ENCODE results near the gene PLCB1. TPM values are rescaled to one million over a fixed set of nuclear protein-coding genes. Genes with fewer than 3 reads are reported as not detected.

Gene PLCB1
- total RNA-seq, 2 experiments from 2014 or later, result 6.1 to 6.2 TPM

- H3K4me3 Mint-ChIP-seq, result no peak overlapping the region
- H3K9me3 Mint-ChIP-seq, result no peaks in the 10 kb centered on the region
- peaks cover 2% of the 10 kb centered on the region for H3K27me3 Mint-ChIP-seq
- POLR2A ChIA-PET, result no interaction called here
- H3K36me3 Mint-ChIP-seq, result no peaks in the 10 kb centered on the region
- DNase-seq (no peak), ATAC-seq (ENCODE audit: low read depth) (no peak)
- H3K27ac Mint-ChIP-seq, result no peak overlapping the region
- no peaks in the 10 kb centered on the region for H3K4me1 Mint-ChIP-seq
Measured at GRCh38 chr20:8326899-8327298, 194.8 kb downstream of the PLCB1 start.

GRCh38 chr20:8328189-8328588, 196.1 kb downstream of the PLCB1 start:
- Mint-ChIP-seq H3K4me3 (no peak overlapping the region), H3K9me3 (no peaks in the 10 kb centered on the region), H3K36me3 (no peaks in the 10 kb centered on the region), H3K4me1 (no peaks in the 10 kb centered on the region), H3K27ac (no peak overlapping the region), H3K27me3 (peaks cover 2% of the 10 kb centered on the region)
- POLR2A ChIA-PET, result no interaction called here
- ATAC-seq (ENCODE audit: low read depth), result no peak
- DNase-seq, result no peak

GRCh38 chr20:8330319-8330784, 198.3 kb downstream of the PLCB1 start:
- H3K9me3 Mint-ChIP-seq, result no peaks in the 10 kb centered on the region
- peaks cover 2% of the 10 kb centered on the region for H3K27me3 Mint-ChIP-seq
- no peak for DNase-seq
- H3K36me3 Mint-ChIP-seq, result no peaks in the 10 kb centered on the region
- no peak overlapping the region for H3K27ac Mint-ChIP-seq
- H3K4me1 Mint-ChIP-seq, result no peaks in the 10 kb centered on the region
- POLR2A ChIA-PET, result no interaction called here
- no peak overlapping the region for H3K4me3 Mint-ChIP-seq
- no peak for ATAC-seq (ENCODE audit: low read depth)

- POLR2A ChIA-PET, result no interaction called here
- no peak overlapping the region for H3K4me3 Mint-ChIP-seq
- no peaks in the 10 kb centered on the region for H3K4me1 Mint-ChIP-seq
Measured at GRCh38 chr20:8330785-8331695, 199.0 kb downstream of the PLCB1 start.

GRCh38 chr20:8331740-8332412, 199.8 kb downstream of the PLCB1 start:
- Mint-ChIP-seq H3K4me3 (no peak overlapping the region), H3K36me3 (no peaks in the 10 kb centered on the region), H3K27me3 (peaks cover 2% of the 10 kb centered on the region), H3K9me3 (no peaks in the 10 kb centered on the region), H3K27ac (no peak overlapping the region), H3K4me1 (no peaks in the 10 kb centered on the region)
- DNase-seq (no peak), ATAC-seq (ENCODE audit: low read depth) (no peak)
- POLR2A ChIA-PET, result no interaction called here

More at GRCh38 chr20:8330785-8331695, 199.0 kb downstream of the PLCB1 start:
- peaks cover 2% of the 10 kb centered on the region for H3K27me3 Mint-ChIP-seq
- no peak for DNase-seq
- no peak for ATAC-seq (ENCODE audit: low read depth)
- no peaks in the 10 kb centered on the region for H3K36me3 Mint-ChIP-seq
- no peaks in the 10 kb centered on the region for H3K9me3 Mint-ChIP-seq
- no peak overlapping the region for H3K27ac Mint-ChIP-seq

GRCh38 chr20:8334641-8335040, 202.6 kb downstream of the PLCB1 start:
- POLR2A ChIA-PET, result no interaction called here
- Mint-ChIP-seq H3K4me1 (no peaks in the 10 kb centered on the region), H3K27me3 (no peaks in the 10 kb centered on the region), H3K4me3 (no peak overlapping the region), H3K36me3 (no peaks in the 10 kb centered on the region), H3K27ac (no peak overlapping the region), H3K9me3 (no peaks in the 10 kb centered on the region)
- ATAC-seq (ENCODE audit: low read depth) (no peak), DNase-seq (no peak)

GRCh38 chr20:8335059-8335458, 203.0 kb downstream of the PLCB1 start:
- POLR2A ChIA-PET, result no interaction called here
- H3K4me1 Mint-ChIP-seq, result no peaks in the 10 kb centered on the region
- H3K4me3 Mint-ChIP-seq, result no peak overlapping the region
- H3K9me3 Mint-ChIP-seq, result no peaks in the 10 kb centered on the region
- H3K36me3 Mint-ChIP-seq, result no peaks in the 10 kb centered on the region
- DNase-seq (no peak), ATAC-seq (ENCODE audit: low read depth) (no peak)
- H3K27me3 Mint-ChIP-seq, result no peaks in the 10 kb centered on the region
- no peak overlapping the region for H3K27ac Mint-ChIP-seq

- Mint-ChIP-seq H3K9me3 (no peaks in the 10 kb centered on the region), H3K27ac (no peak overlapping the region), H3K36me3 (no peaks in the 10 kb centered on the region), H3K27me3 (no peaks in the 10 kb centered on the region), H3K4me1 (no peaks in the 10 kb centered on the region), H3K4me3 (no peak overlapping the region)
- POLR2A ChIA-PET, result no interaction called here
- DNase-seq (no peak), ATAC-seq (ENCODE audit: low read depth) (no peak)
Measured at GRCh38 chr20:8335495-8336195, 203.6 kb downstream of the PLCB1 start.

GRCh38 chr20:8339349-8339748, 207.3 kb downstream of the PLCB1 start:
- Mint-ChIP-seq H3K4me3 (no peak overlapping the region), H3K27me3 (no peaks in the 10 kb centered on the region), H3K36me3 (no peaks in the 10 kb centered on the region), H3K27ac (no peak overlapping the region), H3K9me3 (peaks cover 3% of the 10 kb centered on the region), H3K4me1 (no peaks in the 10 kb centered on the region)
- DNase-seq (no peak), ATAC-seq (ENCODE audit: low read depth) (no peak)
- POLR2A ChIA-PET, result no interaction called here

GRCh38 chr20:8342391-8342790, 210.3 kb downstream of the PLCB1 start:
- H3K9me3 Mint-ChIP-seq, result peaks cover 3% of the 10 kb centered on the region
- POLR2A ChIA-PET, result no interaction called here

GRCh38 chr20:8344106-8344505, 212.0 kb downstream of the PLCB1 start:
- no peak overlapping the region for H3K27ac Mint-ChIP-seq
- POLR2A ChIA-PET, result no interaction called here
- ATAC-seq (ENCODE audit: low read depth) (no peak), DNase-seq (no peak)
- H3K27me3 Mint-ChIP-seq, result no peaks in the 10 kb centered on the region
- H3K9me3 Mint-ChIP-seq, result peaks cover 3% of the 10 kb centered on the region
- no peaks in the 10 kb centered on the region for H3K36me3 Mint-ChIP-seq
- no peaks in the 10 kb centered on the region for H3K4me1 Mint-ChIP-seq
- no peak overlapping the region for H3K4me3 Mint-ChIP-seq

More at GRCh38 chr20:8342391-8342790, 210.3 kb downstream of the PLCB1 start:
- H3K27me3 Mint-ChIP-seq, result no peaks in the 10 kb centered on the region
- no peak overlapping the region for H3K27ac Mint-ChIP-seq
- no peaks in the 10 kb centered on the region for H3K4me1 Mint-ChIP-seq
- ATAC-seq (ENCODE audit: low read depth) (no peak), DNase-seq (no peak)
- no peak overlapping the region for H3K4me3 Mint-ChIP-seq
- H3K36me3 Mint-ChIP-seq, result no peaks in the 10 kb centered on the region

- ATAC-seq (ENCODE audit: low read depth) (no peak), DNase-seq (no peak)
- no peak overlapping the region for H3K27ac Mint-ChIP-seq
- no peak overlapping the region for H3K4me3 Mint-ChIP-seq
- H3K9me3 Mint-ChIP-seq, result peaks cover 3% of the 10 kb centered on the region
- POLR2A ChIA-PET, result no interaction called here
- H3K4me1 Mint-ChIP-seq, result no peaks in the 10 kb centered on the region
- no peaks in the 10 kb centered on the region for H3K27me3 Mint-ChIP-seq
- H3K36me3 Mint-ChIP-seq, result no peaks in the 10 kb centered on the region
Measured at GRCh38 chr20:8344631-8345030, 212.6 kb downstream of the PLCB1 start.

GRCh38 chr20:8346700-8347270, 214.7 kb downstream of the PLCB1 start:
- Mint-ChIP-seq H3K36me3 (no peaks in the 10 kb centered on the region), H3K27ac (no peak overlapping the region), H3K9me3 (no peaks in the 10 kb centered on the region)

More at GRCh38 chr20:8346700-8347270, 214.7 kb downstream of the PLCB1 start:
- ATAC-seq (ENCODE audit: low read depth) (no peak), DNase-seq (no peak)
- Mint-ChIP-seq H3K4me3 (no peak overlapping the region), H3K4me1 (no peaks in the 10 kb centered on the region), H3K27me3 (no peaks in the 10 kb centered on the region)
- POLR2A ChIA-PET, result no interaction called here

All from activated naive CD8-positive, alpha-beta T cell treated with anti-CD3 and anti-CD28 coated beads, Interleukin-2, amount 10 ng/mL, durations not matched to agents 7 days and 5 days (primary cell).